Measurements from ENCODE around the gene CACNA2D3. TPM values are rescaled to one million over a fixed set of nuclear protein-coding genes. Genes with fewer than 3 reads are reported as not detected.

The CACNA2D3 gene
- total and polyA plus RNA-seq, 2 donors from 2014 or later = 5.7 to 11.2 TPM

DNA sequence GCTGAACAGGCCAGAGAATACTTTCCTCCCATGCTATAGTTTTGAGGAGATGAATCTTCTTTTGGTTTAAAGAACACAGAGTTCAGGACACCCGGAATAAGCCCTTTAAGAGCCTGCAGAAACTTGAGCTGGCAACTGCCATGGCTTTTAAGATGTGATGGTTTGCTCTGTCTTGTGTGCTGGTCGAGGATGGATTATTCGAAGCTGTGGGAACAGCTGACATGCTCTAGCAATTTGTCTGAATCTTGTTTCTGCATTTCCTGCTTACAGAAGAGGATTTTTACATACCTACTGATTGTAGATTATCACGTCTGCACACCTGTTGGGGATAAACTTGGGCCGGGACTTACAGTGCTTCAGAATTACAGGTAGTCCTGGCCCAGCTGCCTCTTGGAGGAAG lies 408.6 kb downstream of the CACNA2D3 start:
- no peak overlapping the region for H3K9ac ChIP-seq (ENCODE audit: low read length in 3 of 3)
- TF ChIP-seq, protein P1, sequence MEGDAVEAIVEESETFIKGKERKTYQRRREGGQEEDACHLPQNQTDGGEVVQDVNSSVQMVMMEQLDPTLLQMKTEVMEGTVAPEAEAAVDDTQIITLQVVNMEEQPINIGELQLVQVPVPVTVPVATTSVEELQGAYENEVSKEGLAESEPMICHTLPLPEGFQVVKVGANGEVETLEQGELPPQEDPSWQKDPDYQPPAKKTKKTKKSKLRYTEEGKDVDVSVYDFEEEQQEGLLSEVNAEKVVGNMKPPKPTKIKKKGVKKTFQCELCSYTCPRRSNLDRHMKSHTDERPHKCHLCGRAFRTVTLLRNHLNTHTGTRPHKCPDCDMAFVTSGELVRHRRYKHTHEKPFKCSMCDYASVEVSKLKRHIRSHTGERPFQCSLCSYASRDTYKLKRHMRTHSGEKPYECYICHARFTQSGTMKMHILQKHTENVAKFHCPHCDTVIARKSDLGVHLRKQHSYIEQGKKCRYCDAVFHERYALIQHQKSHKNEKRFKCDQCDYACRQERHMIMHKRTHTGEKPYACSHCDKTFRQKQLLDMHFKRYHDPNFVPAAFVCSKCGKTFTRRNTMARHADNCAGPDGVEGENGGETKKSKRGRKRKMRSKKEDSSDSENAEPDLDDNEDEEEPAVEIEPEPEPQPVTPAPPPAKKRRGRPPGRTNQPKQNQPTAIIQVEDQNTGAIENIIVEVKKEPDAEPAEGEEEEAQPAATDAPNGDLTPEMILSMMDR (IDR thresholded peaks at IDR 0.05; ENCODE audit: borderline replicate concordance, extremely low read depth, insufficient read depth) = no peak
- H3K27me3 ChIP-seq (ENCODE audit: control insufficient read depth, insufficient read depth, low read length) = no peaks in the 10 kb centered on the region

DNA sequence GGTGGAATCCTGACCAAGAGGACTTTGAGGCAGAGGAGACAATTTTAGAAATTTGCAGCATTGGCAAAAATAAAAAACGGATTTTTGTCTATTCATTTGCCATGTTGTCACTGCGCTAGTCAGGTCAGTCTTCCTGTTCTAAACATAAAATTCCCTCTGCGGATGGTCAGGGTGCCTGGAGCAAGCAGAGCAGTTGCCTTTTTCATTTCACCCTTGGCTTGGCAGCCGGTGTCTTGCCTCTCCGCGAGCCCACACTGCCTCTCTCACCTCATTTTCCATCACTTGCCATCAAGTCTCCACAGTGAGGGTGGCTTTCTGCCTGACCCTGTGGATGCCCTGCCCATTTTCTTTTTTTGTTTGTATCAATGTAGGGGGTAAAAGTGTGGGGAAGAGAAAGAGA lies 409.4 kb downstream of the CACNA2D3 start:
- FAIRE-seq (no peak), DNase-seq (no peak)
- Histone ChIP-seq H3K4me1 (ENCODE audit: control insufficient read depth in 2 of 3, insufficient read depth in 2 of 3, low read depth in 1 of 3, low read length in 3 of 3) (no peaks in the 10 kb centered on the region), H3K9ac (ENCODE audit: low read length in 3 of 3) (no peak overlapping the region), H3K27me3 (ENCODE audit: control insufficient read depth, insufficient read depth, low read length) (no peaks in the 10 kb centered on the region), H3K36me3 (ENCODE audit: control insufficient read depth in 2 of 3, insufficient read depth in 3 of 3, low read length in 3 of 3) (no peaks in the 10 kb centered on the region), H3K4me3 (ENCODE audit: low read length in 3 of 3) (no peak overlapping the region), H3K27ac (ENCODE audit: low read depth in 2 of 2, low read length in 2 of 2) (no peak overlapping the region), H3K9me3 (ENCODE audit: control insufficient read depth in 2 of 3, insufficient read depth in 1 of 3, low read length in 3 of 3) (no peaks in the 10 kb centered on the region)
- intact Hi-C loops (cut with DNase I) = no loop called here
- TF ChIP-seq, protein P1 (IDR thresholded peaks at IDR 0.05; ENCODE audit: borderline replicate concordance, extremely low read depth, insufficient read depth) = no peak

More for the DNA sequence above, 408.6 kb downstream of the CACNA2D3 start:
- Histone ChIP-seq H3K9me3 (ENCODE audit: control insufficient read depth in 2 of 3, insufficient read depth in 1 of 3, low read length in 3 of 3) (no peaks in the 10 kb centered on the region), H3K4me1 (ENCODE audit: control insufficient read depth in 2 of 3, insufficient read depth in 2 of 3, low read depth in 1 of 3, low read length in 3 of 3) (no peaks in the 10 kb centered on the region), H3K27ac (ENCODE audit: low read depth in 2 of 2, low read length in 2 of 2) (no peak overlapping the region), H3K4me3 (ENCODE audit: low read length in 3 of 3) (no peak overlapping the region), H3K36me3 (ENCODE audit: control insufficient read depth in 2 of 3, insufficient read depth in 3 of 3, low read length in 3 of 3) (no peaks in the 10 kb centered on the region)
- DNase-seq = no peak
- intact Hi-C loops (cut with DNase I) = no loop called here
- FAIRE-seq = no peak

DNA sequence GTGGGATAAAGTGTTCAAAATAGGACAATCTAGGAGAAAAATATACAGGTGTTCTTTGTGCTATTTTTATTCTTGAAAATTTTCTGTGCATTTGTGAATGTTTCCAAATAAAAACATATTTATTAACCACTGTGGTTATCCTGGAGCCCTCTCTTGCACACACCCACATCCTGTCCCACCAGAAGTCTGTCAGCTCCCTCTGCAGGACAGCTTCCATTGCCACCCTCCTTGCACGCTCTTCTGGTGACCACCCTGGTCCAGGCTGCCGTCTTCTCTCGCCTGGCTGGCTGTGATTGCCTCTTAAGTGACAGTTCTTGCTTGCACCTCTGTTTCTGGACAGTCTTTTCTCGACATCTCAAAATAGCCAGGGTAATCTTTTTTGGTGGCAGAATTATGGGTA lies 411.5 kb downstream of the CACNA2D3 start:
- Histone ChIP-seq H3K9me3 (ENCODE audit: control insufficient read depth in 2 of 3, insufficient read depth in 1 of 3, low read length in 3 of 3) (no peaks in the 10 kb centered on the region), H3K9ac (ENCODE audit: low read length in 3 of 3) (no peak overlapping the region), H3K36me3 (ENCODE audit: control insufficient read depth in 2 of 3, insufficient read depth in 3 of 3, low read length in 3 of 3) (no peaks in the 10 kb centered on the region), H3K4me1 (ENCODE audit: control insufficient read depth in 2 of 3, insufficient read depth in 2 of 3, low read depth in 1 of 3, low read length in 3 of 3) (no peaks in the 10 kb centered on the region), H3K27ac (ENCODE audit: low read depth in 2 of 2, low read length in 2 of 2) (no peak overlapping the region), H3K27me3 (ENCODE audit: control insufficient read depth, insufficient read depth, low read length) (no peaks in the 10 kb centered on the region), H3K4me3 (ENCODE audit: low read length in 3 of 3) (no peak overlapping the region)
- intact Hi-C loops (cut with DNase I) = no loop called here
- DNase-seq (no peak), FAIRE-seq (no peak)
- TF ChIP-seq, protein P1 (IDR thresholded peaks at IDR 0.05; ENCODE audit: borderline replicate concordance, extremely low read depth, insufficient read depth) = no peak

DNA sequence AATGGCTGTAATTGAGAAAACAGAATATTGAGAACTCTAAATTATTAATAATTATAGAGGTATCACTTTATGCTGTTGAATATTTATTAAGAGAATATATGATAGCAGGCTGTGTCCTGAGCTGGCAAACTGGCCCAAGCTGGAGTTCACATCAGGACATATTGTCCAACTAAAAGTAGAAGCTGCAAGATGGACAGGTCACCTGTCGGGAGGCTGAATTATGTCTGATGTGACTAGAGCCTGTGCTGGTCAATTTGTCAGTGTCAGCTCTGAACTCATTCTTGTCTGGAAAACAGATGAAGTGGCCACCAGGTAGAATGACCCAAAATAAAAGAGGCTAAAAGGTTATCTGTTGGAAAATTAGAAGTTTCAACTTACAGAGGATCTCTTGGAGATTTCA lies 413.3 kb downstream of the CACNA2D3 start:
- FAIRE-seq (no peak), DNase-seq (no peak)
- Histone ChIP-seq H3K27me3 (ENCODE audit: control insufficient read depth, insufficient read depth, low read length) (no peaks in the 10 kb centered on the region), H3K36me3 (ENCODE audit: control insufficient read depth in 2 of 3, insufficient read depth in 3 of 3, low read length in 3 of 3) (no peaks in the 10 kb centered on the region), H3K4me3 (ENCODE audit: low read length in 3 of 3) (no peak overlapping the region), H3K9me3 (ENCODE audit: control insufficient read depth in 2 of 3, insufficient read depth in 1 of 3, low read length in 3 of 3) (no peaks in the 10 kb centered on the region), H3K27ac (ENCODE audit: low read depth in 2 of 2, low read length in 2 of 2) (no peak overlapping the region), H3K9ac (ENCODE audit: low read length in 3 of 3) (no peak overlapping the region), H3K4me1 (ENCODE audit: control insufficient read depth in 2 of 3, insufficient read depth in 2 of 3, low read depth in 1 of 3, low read length in 3 of 3) (no peaks in the 10 kb centered on the region)
- intact Hi-C loops (cut with DNase I) = no loop called here
- TF ChIP-seq, protein P1 (IDR thresholded peaks at IDR 0.05; ENCODE audit: borderline replicate concordance, extremely low read depth, insufficient read depth) = no peak

Data from kidney (tissue), 14 donors.